CD4-positive, alpha-beta T cell (primary cell): ENCODE data around the gene TUBB. TPM values are rescaled to one million over a fixed set of nuclear protein-coding genes. Genes with fewer than 3 reads are reported as not detected.

Experiments
- ATAC-seq: fragments of 200-7000 bp; cut with Tn5 transposase; one replicate; pipeline ENCODE4 v1.10.0; 2022; ENCODE audit warnings: mild to moderate bottlenecking; ENCODE audit not compliant: poor library complexity
- CTCF ChIA-PET: fragments of 350-600 bp; sonication (Branson Sonifier 250); formaldehyde crosslinking; loops from one replicate; lab custom pipeline; 2021; ENCODE audit warnings: antibody characterized with exemption, inconsistent platforms; lab: Charles Lee
- POLR2A ChIA-PET: fragments of 350-600 bp; sonication (Branson Sonifier 250); formaldehyde crosslinking; loops from one replicate; lab custom pipeline; 2021; ENCODE audit warnings: antibody characterized with exemption, inconsistent platforms; lab: Charles Lee
- DNase-seq, 14 experiments: peaks; one replicate each; pipeline ENCODE4 v3.0.0-alpha.2; 2013 to 2020; ENCODE audit warnings: mixed read lengths in 2 of 14
- H3K27ac ChIP-seq, 2 donors: one replicate each; pipeline versions ENCODE4 v1.5.1 to v1.7.0; 2013; ENCODE audit warnings: low read length in 2 of 2, low read depth in 1 of 2, mild to moderate bottlenecking in 1 of 2
- H3K27me3 ChIP-seq, 2 experiments: 1 replicate in 1 of 2; 2 replicates in 1 of 2; pipeline versions ENCODE4 v1.6.1 to v1.7.0; 2013; ENCODE audit warnings: low read length in 2 of 2, control low read depth in 1 of 2, mild to moderate bottlenecking in 1 of 2, moderate library complexity in 1 of 2; ENCODE audit not compliant: insufficient read depth in 2 of 2, control insufficient read depth in 1 of 2
- H3K36me3 ChIP-seq: one replicate; pipeline ENCODE4 v1.6.1; 2013; ENCODE audit warnings: low read length, control low read depth; ENCODE audit not compliant: insufficient read depth
- H3K4me1 ChIP-seq: one replicate; pipeline ENCODE4 v1.6.1; 2013; ENCODE audit warnings: low read length, control low read depth; ENCODE audit not compliant: insufficient read depth
- H3K4me3 ChIP-seq: one replicate; pipeline ENCODE4 v1.5.1; 2013; ENCODE audit warnings: mild to moderate bottlenecking, low read length, moderate library complexity
- H3K9me3 ChIP-seq, 2 experiments: 1 replicate in 1 of 2; 2 replicates in 1 of 2; pipeline versions ENCODE4 v1.6.1 to v1.7.0; 2013; ENCODE audit warnings: low read length in 2 of 2, mild to moderate bottlenecking in 2 of 2, control low read depth in 1 of 2, moderate library complexity in 1 of 2; ENCODE audit not compliant: control insufficient read depth in 1 of 2, insufficient read depth in 1 of 2
- H3K27ac Mint-ChIP-seq: one replicate; pipeline ENCODE4 v1.8.0; 2020; ENCODE audit warnings: mixed read lengths
- H3K27me3 Mint-ChIP-seq: one replicate; pipeline ENCODE4 v1.8.0; 2021; ENCODE audit warnings: mixed read lengths
- H3K36me3 Mint-ChIP-seq: one replicate; pipeline ENCODE4 v1.8.0; 2021; ENCODE audit warnings: low read depth, mixed read lengths
- H3K4me1 Mint-ChIP-seq: one replicate; pipeline ENCODE4 v1.8.0; 2021; ENCODE audit warnings: low read depth, mixed read lengths
- H3K4me3 Mint-ChIP-seq: one replicate; pipeline ENCODE4 v1.8.0; 2020; ENCODE audit warnings: mild to moderate bottlenecking, mixed read lengths
- H3K9me3 Mint-ChIP-seq: one replicate; pipeline ENCODE4 v1.8.0; 2020; ENCODE audit warnings: mixed read lengths
- intact Hi-C, 2 experiments: fragments of 100-400 bp; cut with DNase I in 1 of 2; cut with micrococcal nuclease in 1 of 2; formaldehyde crosslinking; loops; one replicate each; pipeline versions ENCODE4 v1.15.1 to v1.9.0; 2023 to 2025; cut with DNase I, micrococcal nuclease
- total RNA-seq, 174 experiments: library from RNA in 2 of 174; stranded (reverse) in 2 of 174; gene quantifications; one replicate each; pipeline ENCODE4 v1.2.3 and lab custom pipeline; 2021 to 2026
- TF ChIP-seq, protein P1 (sequence below): fragments of 200-600 bp; IDR thresholded peaks from one replicate; pipeline ENCODE4 v1.8.0; 2022; ENCODE audit warnings: antibody characterized with exemption, mild to moderate bottlenecking

The TUBB gene
- total RNA-seq, 2 experiments from 2014 or later: 76.0 to 78.4 TPM

DNA sequence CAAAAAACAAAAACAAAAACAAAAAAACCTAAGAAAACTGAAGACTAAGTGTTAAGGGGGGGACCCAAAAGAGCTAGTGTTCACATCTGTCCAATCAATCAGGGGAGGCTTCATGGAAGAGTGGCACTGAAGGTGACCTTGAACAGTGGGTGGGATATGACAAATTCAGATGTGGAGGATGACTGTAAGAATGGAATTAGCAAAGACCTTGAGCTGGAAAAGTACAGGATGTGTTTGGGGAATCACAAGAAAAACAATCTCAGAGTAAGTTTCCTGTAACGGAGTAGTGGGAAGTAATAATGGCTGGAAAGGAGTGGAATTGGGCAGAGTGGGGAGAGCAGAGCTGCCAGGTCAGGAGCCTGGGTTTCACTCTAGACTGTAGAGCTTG, 27.1 kb downstream of the TUBB start:
- DNase-seq (no peak), ATAC-seq (no peak)
- Mint-ChIP-seq H3K27ac (no peak overlapping the region), H3K27me3 (no peaks in the 10 kb centered on the region), H3K4me1 (peaks cover 32% of the 10 kb centered on the region), H3K9me3 (no peaks in the 10 kb centered on the region), H3K36me3 (peaks cover 6% of the 10 kb centered on the region), H3K4me3 (no peak overlapping the region)
- intact Hi-C loops: loop anchor here in 1 of 2 experiments (10.0 kb wide), 1 partner anchor 338 kb away; no protein-coding TSS in a partner anchor
- Histone ChIP-seq H3K36me3 (no peaks in the 10 kb centered on the region), H3K27ac (no peak overlapping the region), H3K9me3 (no peaks in the 10 kb centered on the region), H3K4me3 (no peak overlapping the region), H3K4me1 (peaks cover 23% of the 10 kb centered on the region), H3K27me3 (no peaks in the 10 kb centered on the region)
- ChIA-PET POLR2A (interaction anchor here (0.9 to 1.4 kb wide), 5 partner anchors 16 to 63 kb away, joined by 3 to 5 read pairs (median 3); no protein-coding TSS in a partner anchor), CTCF (interaction anchor here (0.7 to 1.5 kb wide), 5 partner anchors 10 to 81 kb away, joined by 3 to 5 read pairs (median 3); partner anchors contain the start of gene PPP1R18)
- TF ChIP-seq, protein P1, sequence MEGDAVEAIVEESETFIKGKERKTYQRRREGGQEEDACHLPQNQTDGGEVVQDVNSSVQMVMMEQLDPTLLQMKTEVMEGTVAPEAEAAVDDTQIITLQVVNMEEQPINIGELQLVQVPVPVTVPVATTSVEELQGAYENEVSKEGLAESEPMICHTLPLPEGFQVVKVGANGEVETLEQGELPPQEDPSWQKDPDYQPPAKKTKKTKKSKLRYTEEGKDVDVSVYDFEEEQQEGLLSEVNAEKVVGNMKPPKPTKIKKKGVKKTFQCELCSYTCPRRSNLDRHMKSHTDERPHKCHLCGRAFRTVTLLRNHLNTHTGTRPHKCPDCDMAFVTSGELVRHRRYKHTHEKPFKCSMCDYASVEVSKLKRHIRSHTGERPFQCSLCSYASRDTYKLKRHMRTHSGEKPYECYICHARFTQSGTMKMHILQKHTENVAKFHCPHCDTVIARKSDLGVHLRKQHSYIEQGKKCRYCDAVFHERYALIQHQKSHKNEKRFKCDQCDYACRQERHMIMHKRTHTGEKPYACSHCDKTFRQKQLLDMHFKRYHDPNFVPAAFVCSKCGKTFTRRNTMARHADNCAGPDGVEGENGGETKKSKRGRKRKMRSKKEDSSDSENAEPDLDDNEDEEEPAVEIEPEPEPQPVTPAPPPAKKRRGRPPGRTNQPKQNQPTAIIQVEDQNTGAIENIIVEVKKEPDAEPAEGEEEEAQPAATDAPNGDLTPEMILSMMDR: no peak

DNA sequence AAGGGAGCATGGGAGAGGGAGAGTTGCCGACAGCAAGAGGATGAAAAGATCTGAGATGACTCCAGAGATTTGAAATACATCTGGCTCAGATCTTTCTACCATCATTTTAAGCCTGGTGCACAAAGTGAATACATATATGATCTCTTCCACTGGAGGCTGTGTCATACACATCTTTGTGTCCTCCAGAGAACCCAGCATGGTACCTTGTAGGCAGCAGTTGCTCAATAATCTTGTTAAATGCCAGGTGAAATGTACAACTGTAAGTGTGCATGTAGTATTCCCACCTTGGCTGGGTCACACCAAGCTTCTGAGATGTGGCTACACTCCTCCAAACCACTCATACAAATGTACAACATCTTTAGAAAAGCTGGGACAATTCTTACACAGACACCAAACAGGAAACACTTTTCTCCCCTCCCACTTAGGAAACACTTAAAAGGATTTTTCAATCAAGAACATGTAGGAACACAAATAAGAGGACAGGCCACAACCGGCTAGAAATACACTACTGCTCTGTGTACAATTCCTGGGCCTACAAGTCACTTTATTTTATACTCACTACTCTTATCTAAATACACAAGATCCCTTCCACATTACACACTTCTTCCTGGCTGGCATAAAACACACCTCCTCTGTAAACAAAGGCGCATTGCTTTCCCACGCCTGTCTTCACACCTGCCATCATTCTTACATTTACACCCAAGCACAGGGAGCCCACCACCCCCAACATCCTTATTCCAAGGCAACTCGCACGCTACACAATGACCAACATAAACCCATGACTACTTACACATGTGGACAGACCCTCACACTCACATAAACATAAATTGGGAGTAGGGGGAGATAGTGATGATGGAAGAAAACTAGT, 28.0 kb downstream of the TUBB start:
- H3K4me3 Mint-ChIP-seq: no peak overlapping the region
- H3K9me3 ChIP-seq: no peaks in the 10 kb centered on the region
- H3K4me3 ChIP-seq: no peak overlapping the region
- H3K36me3 ChIP-seq: no peaks in the 10 kb centered on the region
- DNase-seq: no peak
- TF ChIP-seq, protein P1: no peak
- no peak overlapping the region for H3K27ac ChIP-seq
- no peaks in the 10 kb centered on the region for H3K27me3 Mint-ChIP-seq
- peaks cover 28% of the 10 kb centered on the region for H3K4me1 Mint-ChIP-seq
- no peaks in the 10 kb centered on the region for H3K27me3 ChIP-seq
- intact Hi-C loops: loop anchor here in 1 of 2 experiments (10.0 kb wide), 1 partner anchor 337 kb away; no protein-coding TSS in a partner anchor
- POLR2A ChIA-PET: interaction anchor here (1.1 kb wide), 1 partner anchor 46 kb away, joined by 3 read pairs; no protein-coding TSS in a partner anchor
- H3K36me3 Mint-ChIP-seq: peaks cover 4% of the 10 kb centered on the region
- no peak overlapping the region for H3K27ac Mint-ChIP-seq
- ATAC-seq: no peak
- peaks cover 17% of the 10 kb centered on the region for H3K4me1 ChIP-seq
- no peaks in the 10 kb centered on the region for H3K9me3 Mint-ChIP-seq
- CTCF ChIA-PET: no interaction called here

DNA sequence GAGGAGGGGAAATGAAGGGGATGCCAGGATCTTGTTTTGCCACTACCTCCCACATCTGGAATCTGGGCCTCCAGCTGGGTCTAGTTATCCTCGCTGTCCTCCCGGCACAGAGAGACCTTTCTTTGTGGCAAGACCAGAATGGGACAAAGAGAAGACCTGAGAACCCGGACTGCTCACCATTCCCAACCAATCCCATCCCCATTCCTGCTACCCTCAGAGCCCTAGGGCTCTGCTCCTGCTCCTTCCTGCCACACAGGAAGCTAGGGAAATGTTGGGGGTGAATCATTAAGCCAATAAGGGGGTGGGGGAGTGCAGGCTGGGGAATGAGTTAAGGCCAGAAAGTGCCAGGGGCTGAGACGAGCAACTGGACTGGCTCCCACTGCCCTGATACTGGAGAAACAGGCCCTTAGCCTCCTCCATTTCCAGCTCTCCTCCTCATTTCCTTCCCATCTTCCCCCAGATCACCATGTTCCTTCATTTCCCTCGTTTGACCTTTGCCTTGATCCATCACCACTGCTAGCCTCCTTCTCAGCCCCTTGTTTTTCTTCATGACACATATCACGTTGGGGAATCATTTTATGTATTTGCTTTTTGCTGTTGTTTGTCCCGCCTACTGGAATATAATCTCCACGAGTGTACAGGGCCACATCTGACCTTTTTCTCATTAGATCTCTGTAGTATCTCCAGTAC, 28.8 kb downstream of the TUBB start:
- ChIA-PET POLR2A (interaction anchor here (0.7 kb wide), 1 partner anchor 11 kb away, joined by 3 read pairs; no protein-coding TSS in a partner anchor), CTCF (no interaction called here)
- Mint-ChIP-seq H3K4me1 (peaks cover 20% of the 10 kb centered on the region), H3K9me3 (no peaks in the 10 kb centered on the region), H3K27ac (no peak overlapping the region), H3K27me3 (no peaks in the 10 kb centered on the region), H3K36me3 (no peaks in the 10 kb centered on the region), H3K4me3 (no peak overlapping the region)
- TF ChIP-seq, protein P1: no peak
- Histone ChIP-seq H3K4me3 (no peak overlapping the region), H3K36me3 (no peaks in the 10 kb centered on the region), H3K27me3 (no peaks in the 10 kb centered on the region), H3K9me3 (no peaks in the 10 kb centered on the region), H3K4me1 (peaks cover 10% of the 10 kb centered on the region), H3K27ac (no peak overlapping the region)
- ATAC-seq (no peak), DNase-seq (no peak)
- intact Hi-C loops: loop anchor here in 1 of 2 experiments (10.0 kb wide), 1 partner anchor 336 kb away; no protein-coding TSS in a partner anchor
